Stimulated activated CD8-positive, alpha-beta memory T cell treated with anti-CD3 and anti-CD28 coated beads, Interleukin-15, amount 100 ng/mL, for 24 hours (primary cell): ENCODE measurements around the gene REXO1.

Experiments used
- DNase-seq: peaks from one replicate; pipeline ENCODE4 v3.0.0-alpha.2; 2020; ENCODE audit warnings: low read depth

Gene REXO1

GRCh38 chr19:1790054-1790792 lies 58.1 kb downstream of the REXO1 start:
- DNase-seq = no peak

DNA sequence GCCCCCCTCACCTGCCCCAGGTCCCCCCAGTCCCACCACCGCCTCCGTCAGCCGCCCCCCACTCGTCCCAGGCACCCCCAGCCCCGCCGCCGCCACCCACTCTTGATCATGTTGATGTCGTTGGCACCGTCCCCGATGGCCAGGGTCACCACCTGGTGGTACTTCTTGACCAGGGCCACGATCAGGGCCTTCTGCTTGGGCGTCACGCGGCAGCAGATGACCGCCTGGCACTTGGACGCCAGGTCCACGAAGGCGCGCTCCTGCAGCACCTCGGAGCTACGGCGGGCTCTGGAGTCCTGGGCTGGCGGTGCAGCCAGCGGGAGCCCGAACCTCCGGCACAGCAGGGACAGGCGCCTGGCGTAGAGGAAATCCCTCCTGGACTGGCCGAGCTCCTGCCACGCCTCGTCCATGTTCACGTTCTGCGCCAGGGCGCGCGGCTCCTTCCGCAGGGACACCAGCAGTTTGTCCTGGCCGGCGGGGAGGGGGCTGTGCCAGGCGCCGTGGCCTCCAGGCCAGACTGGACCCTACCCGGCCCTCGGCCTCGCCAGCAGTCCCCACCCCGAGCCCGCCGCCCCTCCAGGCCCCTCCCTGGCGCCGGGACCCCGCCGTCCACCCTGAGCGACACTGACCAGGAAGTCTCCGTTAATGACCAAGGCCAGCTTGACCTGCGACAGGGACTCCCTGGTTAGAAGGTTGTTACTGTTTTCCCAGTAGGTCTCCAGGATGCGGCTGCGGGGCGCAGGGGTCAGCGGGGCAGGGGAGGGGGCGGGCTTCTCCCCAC lies 58.8 kb downstream of the REXO1 start:
- no peak for DNase-seq

- DNase-seq = no peak
Observed at GRCh38 chr19:1787116-1787515, 61.2 kb downstream of the REXO1 start.

DNA sequence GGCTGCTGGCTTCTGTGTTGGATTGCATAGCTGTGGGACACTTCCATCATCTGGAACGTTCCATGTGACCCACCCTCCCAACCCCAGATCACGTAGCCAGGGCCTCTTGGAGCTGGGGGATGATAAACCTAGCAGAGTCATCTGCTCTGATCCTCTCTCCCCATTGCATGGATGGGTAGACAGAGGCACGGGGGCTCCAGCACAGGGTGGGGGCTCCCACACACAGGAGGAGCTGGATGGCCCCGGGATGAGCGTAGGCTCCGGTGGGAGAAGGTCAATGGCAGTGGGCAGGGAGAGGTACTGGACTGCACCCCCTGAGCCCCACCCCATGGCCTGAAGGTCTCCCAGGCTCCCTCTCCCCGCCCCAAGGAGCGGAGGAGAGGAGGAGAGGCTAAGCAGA lies 61.6 kb downstream of the REXO1 start:
- no peak for DNase-seq

- no peak for DNase-seq
Observed at GRCh38 chr19:1785310-1785709, 63.0 kb downstream of the REXO1 start.

DNA sequence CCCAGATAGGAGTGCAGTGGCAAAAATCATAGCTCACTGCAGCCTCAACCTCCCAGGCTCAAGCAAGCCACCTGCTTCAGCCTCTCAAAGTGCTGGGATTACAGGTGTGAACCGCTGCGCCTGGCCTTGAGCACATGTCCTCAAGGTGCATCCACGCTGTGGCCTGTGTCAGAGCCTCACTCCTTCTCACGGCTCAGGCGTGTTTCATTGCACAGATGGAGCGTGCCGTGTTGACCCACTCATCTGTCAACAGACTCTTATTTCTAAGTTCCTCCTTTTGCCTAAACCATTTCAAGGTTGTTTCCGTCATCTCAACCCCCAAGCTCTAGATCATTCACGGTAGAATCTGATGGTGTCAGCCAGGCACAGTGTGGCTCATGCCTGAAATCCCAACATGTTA lies 64.4 kb downstream of the REXO1 start:
- DNase-seq = no peak

GRCh38 chr19:1783354-1783753 lies 64.9 kb downstream of the REXO1 start:
- DNase-seq = no peak

DNA sequence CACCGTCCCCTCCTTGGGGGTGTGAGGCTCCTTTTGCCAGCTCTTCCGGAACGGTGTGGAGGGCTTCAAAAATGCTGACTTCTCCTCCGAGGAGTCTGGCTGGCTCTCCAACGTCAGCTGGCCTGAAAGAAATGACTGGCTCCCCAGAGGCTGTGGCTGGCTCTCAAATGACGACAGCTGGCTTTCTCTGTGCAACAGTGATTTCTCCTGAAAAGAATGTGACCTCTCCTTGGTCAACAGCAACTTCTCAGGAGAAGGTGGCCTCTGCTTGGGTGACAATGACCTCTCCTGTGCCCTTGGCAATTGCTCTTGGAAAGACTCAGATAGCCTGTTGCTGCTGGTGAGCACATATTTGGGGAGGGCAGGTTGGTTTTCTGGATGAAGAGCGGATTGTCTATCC lies 65.8 kb downstream of the REXO1 start:
- DNase-seq = no peak

GRCh38 chr19:1780272-1780958 lies 67.9 kb downstream of the REXO1 start:
- DNase-seq = no peak

DNA sequence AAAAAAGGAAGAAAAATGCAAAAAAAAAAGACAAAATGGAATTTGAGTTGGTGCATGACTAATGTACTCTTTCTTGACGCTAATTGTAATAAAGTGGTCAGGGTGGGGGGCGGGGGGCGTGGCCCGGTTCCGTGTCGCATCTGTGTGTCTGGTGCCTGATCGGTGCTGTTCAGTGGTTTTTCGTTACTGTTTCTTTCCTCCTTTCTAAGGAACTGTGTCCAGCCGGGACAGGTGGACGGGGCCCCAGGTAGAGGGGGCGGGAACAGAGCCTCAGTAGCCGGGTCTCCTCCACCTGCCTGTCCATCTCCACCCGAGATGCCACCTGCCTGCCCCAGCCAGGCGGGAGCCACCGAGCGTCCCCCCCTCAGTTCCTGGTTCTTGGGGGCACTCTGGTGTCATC lies 68.7 kb downstream of the REXO1 start:
- DNase-seq = no peak

DNA sequence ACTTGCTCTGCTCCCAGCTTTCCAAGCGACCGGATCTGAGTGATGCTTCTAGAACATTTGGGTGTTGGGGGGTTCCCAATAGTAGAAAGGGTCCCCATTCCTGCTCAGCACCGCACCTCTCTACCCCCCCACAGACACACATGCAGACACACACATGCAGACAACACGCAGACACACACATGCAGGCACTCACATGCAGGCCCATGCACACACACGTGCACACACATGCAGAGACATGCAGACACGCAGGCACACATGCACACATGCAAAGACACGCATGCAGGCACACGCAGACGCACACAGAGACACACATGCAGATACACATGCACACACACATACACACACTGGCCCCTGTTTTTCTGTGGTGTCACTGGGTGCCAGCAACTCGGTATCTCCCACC lies 71.1 kb downstream of the REXO1 start:
- no peak for DNase-seq

DNA sequence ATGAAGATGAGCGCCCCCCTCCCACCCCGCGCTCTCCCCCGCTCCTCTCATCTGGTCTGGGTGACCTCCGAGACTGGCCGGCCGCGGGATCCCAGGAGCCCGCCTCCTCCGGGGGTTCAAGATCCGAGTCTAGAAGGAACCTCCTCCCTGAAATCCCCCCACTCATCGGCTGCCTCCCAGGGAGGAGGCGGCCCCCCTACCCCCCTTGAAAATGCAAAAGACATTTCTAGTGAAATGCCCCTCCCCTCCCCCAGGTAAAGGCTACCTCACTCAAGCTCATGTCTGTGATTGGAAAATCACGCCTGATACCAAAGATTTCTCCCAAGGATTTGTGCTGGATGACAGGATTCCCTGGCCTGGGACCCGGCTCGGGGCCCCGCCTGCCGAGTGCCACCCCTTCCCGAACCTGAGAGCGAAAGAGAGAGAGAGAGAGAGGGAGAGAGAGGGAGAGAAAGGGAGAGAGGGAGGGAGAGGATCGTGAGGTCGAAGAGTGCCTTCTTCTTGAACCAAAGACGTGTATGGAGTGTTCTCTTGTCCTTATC lies 71.6 kb downstream of the REXO1 start:
- no peak for DNase-seq

- no peak for DNase-seq
Observed at GRCh38 chr19:1775951-1776605, 72.2 kb downstream of the REXO1 start.

DNA sequence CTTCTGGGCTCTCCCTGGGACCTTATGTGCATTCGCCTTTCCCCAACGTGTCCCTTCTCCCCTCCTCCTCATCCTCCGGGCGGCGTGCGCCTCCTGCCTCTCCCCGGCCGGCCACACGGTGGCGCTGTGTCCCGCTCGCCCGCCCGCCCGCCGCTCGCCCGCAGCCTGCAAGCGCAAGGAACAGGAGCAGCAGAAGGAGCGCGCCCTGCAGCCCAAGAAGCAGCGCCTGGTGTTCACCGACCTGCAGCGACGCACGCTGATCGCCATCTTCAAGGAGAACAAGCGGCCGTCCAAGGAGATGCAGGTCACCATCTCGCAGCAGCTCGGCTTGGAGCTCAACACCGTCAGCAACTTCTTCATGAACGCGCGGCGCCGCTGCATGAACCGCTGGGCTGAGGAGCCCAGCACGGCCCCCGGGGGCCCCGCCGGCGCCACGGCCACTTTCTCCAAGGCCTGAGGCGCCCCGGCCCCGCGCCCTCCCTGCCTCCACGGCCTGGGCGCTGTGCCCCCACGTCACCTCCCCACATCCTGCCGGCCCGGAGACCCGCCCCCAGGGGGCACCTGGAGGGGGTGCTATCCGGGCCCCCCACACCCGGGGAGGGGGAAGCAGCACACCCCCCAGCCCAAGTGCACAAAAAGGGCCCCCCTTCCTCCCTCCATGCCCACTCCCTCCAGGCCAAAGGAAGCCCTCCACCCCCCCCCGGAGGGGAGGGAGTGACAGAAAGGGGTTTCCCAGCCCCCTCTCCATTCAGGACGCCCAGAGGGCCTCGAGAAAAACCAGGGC lies 73.1 kb downstream of the REXO1 start:
- no peak for DNase-seq

GRCh38 chr19:1773184-1773583 lies 75.1 kb downstream of the REXO1 start:
- no peak for DNase-seq

DNA sequence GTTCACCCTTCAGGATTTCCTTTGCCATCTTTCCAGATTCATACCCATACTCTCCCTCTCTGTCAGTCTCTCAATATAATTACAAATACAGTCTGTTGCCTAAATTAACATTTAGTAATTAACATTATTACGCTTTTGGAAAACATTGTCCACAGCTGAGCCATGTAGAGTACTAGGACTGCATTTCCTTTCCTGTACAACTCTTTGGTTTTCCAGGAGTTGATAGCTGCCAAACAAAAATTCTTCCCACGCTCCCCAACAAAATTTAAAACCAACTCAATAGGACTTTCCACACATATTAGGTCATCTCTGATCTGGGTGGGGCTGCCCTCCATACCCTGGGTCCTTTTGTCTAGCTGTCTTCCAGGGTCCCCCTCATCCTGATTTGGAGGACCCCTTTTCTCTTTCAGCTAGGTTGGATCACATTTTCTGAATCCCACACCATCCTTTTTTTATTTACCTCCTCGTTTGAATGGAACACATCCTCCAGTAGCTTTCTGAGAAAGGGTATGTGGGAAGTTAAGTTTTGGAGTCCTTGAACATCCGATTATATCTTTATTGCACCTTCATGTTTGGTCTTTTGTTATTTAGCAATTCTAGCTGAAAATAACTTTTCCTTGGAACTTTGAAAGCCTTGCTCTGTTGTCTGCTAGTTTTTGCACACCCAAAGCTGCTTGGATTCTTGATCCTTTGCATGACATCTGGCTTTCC lies 77.3 kb downstream of the REXO1 start:
- no peak for DNase-seq

DNA sequence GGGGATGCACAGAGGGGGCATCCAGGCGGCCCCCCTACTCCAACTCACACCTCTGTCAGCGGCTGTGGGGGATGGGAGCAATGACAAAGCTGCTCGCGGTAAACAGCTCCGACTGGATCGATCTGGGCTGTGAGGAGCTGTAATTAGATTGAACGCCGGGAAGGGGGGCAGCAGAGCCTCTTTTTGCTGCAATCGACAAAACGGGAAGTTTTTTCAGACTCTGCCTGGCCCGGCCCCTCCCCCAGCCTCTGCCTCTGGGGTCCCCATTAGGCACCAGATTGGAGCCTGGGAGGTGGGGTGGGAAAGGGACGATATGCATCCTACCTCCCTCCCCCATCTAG lies 78.7 kb downstream of the REXO1 start:
- DNase-seq = no peak

DNA sequence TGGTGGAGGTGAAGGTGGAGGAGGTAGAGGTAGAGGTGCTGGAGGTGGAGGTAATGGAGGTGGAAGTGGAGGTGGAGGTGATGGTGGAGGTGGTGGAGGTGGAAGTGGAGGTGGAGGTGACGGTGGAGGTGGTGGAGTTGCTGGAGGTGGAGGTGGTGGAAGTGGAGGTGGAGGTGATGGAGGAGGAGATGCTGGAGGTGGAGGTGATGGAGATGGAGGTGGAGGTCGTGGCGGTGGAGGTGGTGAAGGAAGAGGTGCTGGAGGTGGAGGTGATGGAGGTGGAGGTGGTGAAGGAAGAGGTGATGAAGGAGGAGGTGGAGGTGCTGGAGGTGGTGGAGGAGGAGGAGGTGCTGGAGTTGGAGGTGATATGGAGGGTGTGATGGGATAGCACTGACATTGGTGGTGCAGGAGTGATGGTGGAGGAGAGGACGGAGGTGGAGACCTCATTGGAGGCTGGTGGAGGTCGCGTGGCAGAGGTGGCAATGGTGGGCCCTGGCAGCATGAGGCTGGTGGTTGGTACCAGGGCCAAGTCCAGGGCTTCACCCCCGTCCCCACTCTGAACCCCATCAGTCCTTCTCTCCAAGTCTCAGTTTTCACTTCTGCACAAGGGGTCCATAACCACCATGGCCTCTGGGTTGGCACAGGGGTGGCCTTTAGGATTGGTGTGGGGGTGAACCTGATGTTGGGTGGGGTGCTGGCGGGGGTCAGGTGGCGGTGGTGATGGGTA lies 79.2 kb downstream of the REXO1 start:
- no peak for DNase-seq

- no peak for DNase-seq
Observed at GRCh38 chr19:1768248-1768647, 80.0 kb downstream of the REXO1 start.

- peak; percentile 56 for DNase-seq
Observed at GRCh38 chr19:1767464-1767933, 80.8 kb downstream of the REXO1 start.
